HT1080 (cell line): Measurements from ENCODE around the gene NDC1. TPM values are rescaled to one million over a fixed set of nuclear protein-coding genes. Genes with fewer than 3 reads are reported as not detected.
"Not testable (repeated sequence)": the region's sequence is repeated elsewhere in the genome, so short reads cannot be mapped to it uniquely, and the experiment has no call there.

Experiments
- DNase-seq: peaks from one replicate; pipeline ENCODE4 v3.0.0-alpha.2; 2015; ENCODE audit warnings: low read depth
- total RNA-seq: library from RNA; depleted of rRNA; stranded (reverse); fragments of >200 nt; shearing (Covaris generic); gene quantifications from 2 replicates; pipeline ENCODE4 v1.2.3, GENCODE V29; 2014

NDC1 gene
- total RNA-seq, 1 experiment from 2014 or later, result 68.6 TPM

DNA sequence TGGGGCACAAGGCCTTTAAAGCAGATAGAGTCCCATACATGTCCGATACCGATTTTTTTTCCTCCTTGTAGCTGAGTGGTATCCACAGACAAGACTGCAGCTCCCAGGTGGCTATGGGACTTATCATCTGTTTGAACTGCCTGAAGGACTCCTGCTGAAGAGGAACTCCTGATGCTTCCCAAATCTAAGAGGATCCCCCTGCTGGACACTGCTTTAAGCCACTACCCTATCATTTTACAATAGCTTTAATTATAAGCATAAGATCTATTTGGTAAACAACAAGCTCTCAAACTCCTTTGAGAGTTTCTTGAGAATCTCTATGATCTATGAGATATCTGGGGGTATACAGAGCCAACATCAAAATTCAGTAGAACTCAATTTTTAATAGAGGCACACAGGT is 11.7 kb downstream of the NDC1 start:
- DNase-seq, result no peak

DNA sequence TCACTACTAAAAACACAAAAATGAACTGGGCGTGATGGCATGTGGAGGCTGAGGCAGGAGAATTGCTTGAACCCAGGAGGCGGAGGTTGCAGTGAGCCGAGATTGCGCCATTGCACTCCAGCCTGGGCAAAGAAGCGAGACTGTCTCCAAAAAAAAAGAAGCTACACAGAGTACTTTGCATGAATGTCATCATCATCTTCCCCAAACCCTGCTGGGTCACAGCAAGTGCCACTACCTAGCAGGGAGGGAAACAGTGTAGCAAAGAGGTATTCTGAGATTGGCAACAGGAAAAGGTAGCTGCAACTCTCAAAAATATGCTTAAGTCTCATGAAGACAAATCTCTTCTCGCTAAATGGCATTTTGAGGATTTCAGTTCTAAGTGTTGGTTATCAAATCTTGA is 12.8 kb downstream of the NDC1 start:
- no peak for DNase-seq

GRCh38 chr1:53822931-53823330 is 15.2 kb downstream of the NDC1 start:
- no peak for DNase-seq

GRCh38 chr1:53821380-53821779 is 16.7 kb downstream of the NDC1 start:
- DNase-seq, result no peak

DNA sequence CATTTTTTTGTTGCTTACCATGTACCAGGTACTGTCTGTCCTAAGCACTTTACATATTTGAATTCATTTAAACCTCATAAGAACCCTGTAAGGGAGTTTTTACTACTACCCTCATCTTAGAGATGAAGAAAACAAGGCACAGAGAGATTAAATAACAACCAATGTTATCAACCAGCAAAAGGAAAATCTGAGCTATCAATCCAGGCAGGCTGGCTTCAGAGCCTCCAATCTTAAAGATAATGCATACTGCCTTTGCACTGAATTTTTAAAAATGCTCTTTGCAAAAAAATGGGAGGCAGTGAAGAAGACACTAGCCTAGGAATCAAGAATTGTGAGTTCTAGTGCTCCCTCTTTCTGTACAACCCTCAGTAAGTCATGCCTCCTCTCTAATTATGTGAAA is 18.7 kb downstream of the NDC1 start:
- DNase-seq, result no peak

DNA sequence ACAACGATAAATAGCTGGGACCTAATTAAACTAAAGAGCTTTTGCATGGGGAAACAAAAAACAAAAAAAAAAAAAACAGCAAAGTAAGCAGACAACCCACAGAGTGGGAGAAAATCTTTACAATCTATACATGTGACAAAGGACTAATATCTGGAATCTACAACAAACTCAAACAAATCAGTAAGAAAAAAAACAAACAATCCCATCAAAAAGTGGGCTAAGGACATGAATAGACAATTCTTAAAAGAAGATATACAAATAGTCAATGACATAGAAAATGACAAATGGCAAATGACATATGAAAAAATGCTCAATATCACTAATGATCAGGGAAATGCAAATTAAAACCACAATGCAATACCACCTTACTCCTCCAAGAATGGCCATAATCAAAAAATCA is 21.5 kb downstream of the NDC1 start:
- DNase-seq, result not testable (repeated sequence)

DNA sequence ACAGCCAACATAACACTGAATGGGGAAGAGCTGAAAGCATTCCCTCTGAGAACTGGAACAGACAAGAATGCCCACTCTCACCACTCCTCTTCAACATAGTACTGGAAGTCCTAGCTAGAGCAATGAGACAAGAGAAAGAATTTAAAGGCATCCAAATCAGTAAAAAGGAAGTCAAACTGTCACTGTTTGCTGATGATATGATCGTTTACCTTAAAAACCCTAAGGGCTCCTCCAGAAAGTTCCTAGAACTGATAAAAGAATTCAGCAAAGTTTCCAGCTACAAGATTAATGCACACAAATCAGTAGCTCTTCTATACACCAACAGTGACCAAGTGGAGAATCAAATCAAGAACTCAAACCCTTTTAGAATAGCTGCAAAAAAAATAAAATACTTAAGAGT is 22.6 kb downstream of the NDC1 start:
- DNase-seq, result not testable (repeated sequence)

- DNase-seq, result peak; percentile 66
Measured at GRCh38 chr1:53811414-53811851, 26.7 kb downstream of the NDC1 start.

DNA sequence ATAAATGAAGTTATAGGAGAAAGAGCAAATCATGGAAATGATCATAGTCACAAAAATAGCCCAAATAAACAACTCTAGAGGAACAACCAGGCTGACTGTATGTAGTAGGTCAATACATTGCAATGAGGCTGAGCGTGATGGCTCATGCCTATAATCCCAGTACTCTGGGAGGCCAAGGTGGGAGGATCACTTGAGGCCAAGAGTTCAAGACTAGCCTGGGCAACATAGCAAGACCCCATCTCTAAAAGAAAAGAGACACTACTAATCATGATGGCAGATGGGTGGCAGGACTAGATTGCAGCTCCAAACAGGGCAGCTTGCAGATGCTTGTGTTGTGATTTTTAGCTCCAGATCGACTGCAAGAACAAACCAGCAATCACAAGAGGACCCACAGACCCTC is 27.6 kb downstream of the NDC1 start:
- DNase-seq, result no peak

- no peak for DNase-seq
Measured at GRCh38 chr1:53810007-53810406, 28.1 kb downstream of the NDC1 start.

GRCh38 chr1:53807916-53808315 is 30.2 kb downstream of the NDC1 start:
- DNase-seq, result no peak

- DNase-seq, result no peak
Measured at GRCh38 chr1:53804791-53805505, 33.1 kb downstream of the NDC1 start.

DNA sequence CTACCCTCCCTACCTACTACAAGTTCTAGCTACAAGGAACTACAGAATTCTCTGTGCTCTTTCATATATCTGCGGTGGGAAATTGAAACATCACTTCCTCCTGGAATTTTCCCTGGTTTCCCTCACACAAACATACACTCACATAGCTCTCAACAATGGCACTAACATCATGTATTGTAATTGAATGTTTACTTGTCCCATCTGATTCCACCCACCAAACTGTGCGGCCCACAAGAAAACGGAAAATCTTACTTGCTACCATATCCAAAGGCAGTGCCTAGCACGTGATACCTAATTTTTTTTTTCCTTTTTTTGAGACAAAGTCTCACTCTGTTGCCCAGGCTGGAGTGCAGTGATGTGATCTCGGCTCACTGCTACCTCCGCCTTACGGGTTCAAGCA is 33.9 kb downstream of the NDC1 start:
- no peak for DNase-seq

- DNase-seq, result no peak
Measured at GRCh38 chr1:53800621-53801020, 37.5 kb downstream of the NDC1 start.

DNA sequence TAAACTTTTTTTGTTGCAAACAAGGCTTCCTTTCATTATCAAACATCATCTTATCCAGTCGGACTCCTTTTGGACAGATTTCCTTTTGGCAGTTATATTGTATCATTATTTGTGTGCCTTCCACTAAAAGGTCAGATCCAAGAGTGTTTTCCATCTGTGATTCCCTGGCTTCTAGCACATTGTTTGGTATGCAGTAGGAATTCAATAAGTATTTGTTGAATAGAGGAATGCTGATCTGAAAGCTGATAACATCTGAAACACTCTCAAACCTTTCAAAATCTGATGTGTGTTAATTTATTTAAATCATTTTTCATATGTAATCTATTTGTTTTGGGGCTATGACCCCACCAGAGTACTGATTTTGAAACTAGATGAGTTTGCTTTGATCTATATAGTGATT is 39.0 kb downstream of the NDC1 start:
- DNase-seq, result no peak

DNA sequence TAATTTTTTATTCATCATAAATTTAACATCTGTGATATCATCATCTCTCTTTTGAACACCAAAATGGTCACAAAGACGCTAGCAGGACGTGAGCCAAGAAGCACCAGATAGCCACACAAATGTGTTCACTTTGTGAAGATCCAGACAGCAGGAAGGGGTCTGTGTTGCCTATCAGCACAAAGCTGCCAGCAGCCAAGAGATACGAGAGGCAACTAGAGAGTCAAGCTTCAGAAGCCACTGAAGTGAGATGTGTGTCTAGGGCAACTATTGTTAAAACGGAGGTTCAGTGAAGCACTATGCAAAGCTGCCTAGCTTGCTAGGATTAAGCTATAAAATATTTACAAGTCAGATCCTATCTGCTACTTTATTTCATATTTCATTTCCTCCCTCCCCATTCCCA is 45.3 kb downstream of the NDC1 start:
- no peak for DNase-seq

GRCh38 chr1:53787655-53788054 is 50.4 kb downstream of the NDC1 start:
- no peak for DNase-seq

GRCh38 chr1:53783056-53783455 is 55.0 kb downstream of the NDC1 start:
- peak; percentile 58 for DNase-seq

- no peak for DNase-seq
Measured at GRCh38 chr1:53781654-53782053, 56.4 kb downstream of the NDC1 start.

DNA sequence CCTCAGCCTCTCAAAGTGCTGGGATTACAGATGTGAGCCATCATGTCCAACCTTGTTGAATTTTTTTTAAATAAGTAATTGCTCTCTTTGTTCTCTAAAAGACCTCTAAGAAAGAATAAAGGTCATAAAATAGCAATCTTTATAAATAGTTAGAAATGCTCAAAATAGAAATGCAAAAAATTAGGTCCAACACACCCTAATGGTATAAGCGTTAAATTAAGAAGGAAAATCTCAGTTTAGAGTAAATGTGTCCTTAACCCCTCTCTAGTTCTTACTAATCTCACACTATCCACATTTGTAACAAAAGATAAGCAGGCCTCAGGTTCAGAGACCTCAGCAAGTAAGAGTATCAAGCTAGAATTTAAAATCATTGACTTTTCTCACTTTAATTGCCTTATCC is 60.8 kb downstream of the NDC1 start:
- DNase-seq, result no peak

DNA sequence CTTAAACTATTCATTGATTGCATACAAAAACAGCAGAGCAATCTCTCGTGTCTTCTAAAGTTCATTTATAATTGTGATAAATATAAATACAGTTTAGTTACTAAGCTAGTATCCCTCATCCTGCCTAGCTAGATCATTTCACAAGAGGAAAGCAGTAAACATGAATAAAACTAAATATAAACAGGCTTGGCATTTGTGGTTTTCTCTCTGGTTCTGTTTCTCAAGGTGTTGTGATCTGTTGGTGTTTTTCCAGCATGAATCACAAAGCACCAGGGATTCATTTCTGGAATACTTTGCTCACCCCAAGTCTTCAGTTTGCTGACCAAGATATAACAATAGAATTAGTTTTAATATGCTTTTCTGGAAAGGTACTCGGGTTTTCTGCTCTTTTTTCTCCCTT is 66.4 kb downstream of the NDC1 start:
- no peak for DNase-seq

GRCh38 chr1:53769780-53770179 is 68.3 kb downstream of the NDC1 start:
- no peak for DNase-seq

GRCh38 chr1:53769184-53769583 is 68.9 kb downstream of the NDC1 start:
- no peak for DNase-seq
